Kidney (tissue), 14 donors: Measurements from ENCODE around the gene TTYH1. TPM values are rescaled to one million over a fixed set of nuclear protein-coding genes. Genes with fewer than 3 reads are reported as not detected.
"Not testable (repeated sequence)": the region's sequence is repeated elsewhere in the genome, so short reads cannot be mapped to it uniquely, and the experiment has no call there.

Experiments
- DNase-seq, 5 donors: peaks; one replicate each; pipeline ENCODE4 v3.0.0-alpha.2; 2013 to 2020
- FAIRE-seq: peaks from 2 replicates; lab custom pipeline; 2012; peaks lifted over from hg19 to GRCh38; lab: Jason Lieb, UNC
- H3K27ac ChIP-seq, 2 donors: one replicate each; pipeline ENCODE4 v1.7.0; 2013; ENCODE audit warnings: low read depth in 2 of 2, low read length in 2 of 2, inconsistent platforms in 1 of 2
- H3K27me3 ChIP-seq: one replicate; pipeline ENCODE4 v1.7.1; 2013; ENCODE audit warnings: low read length, inconsistent platforms; ENCODE audit not compliant: control insufficient read depth, insufficient read depth
- H3K36me3 ChIP-seq, 3 donors: one replicate each; pipeline versions ENCODE4 v1.7.0 to v1.7.1; 2013; ENCODE audit warnings: low read length in 3 of 3, control low read depth in 1 of 3, inconsistent platforms in 1 of 3; ENCODE audit not compliant: insufficient read depth in 3 of 3, control insufficient read depth in 2 of 3
- H3K4me1 ChIP-seq, 3 donors: one replicate each; pipeline versions ENCODE4 v1.7.0 to v1.7.1; 2013; ENCODE audit warnings: low read length in 3 of 3, inconsistent platforms in 1 of 3, low read depth in 1 of 3; ENCODE audit not compliant: control insufficient read depth in 2 of 3, insufficient read depth in 2 of 3
- H3K4me3 ChIP-seq, 3 donors: one replicate each; pipeline versions ENCODE4 v1.7.0 to v1.8.1; 2013; ENCODE audit warnings: low read length in 3 of 3, control low read depth in 1 of 3, inconsistent platforms in 1 of 3
- H3K9ac ChIP-seq, 3 donors: one replicate each; pipeline versions ENCODE4 v1.7.0 to v1.7.1; 2013; ENCODE audit warnings: low read length in 3 of 3, control low read depth in 1 of 3, inconsistent platforms in 1 of 3
- H3K9me3 ChIP-seq, 3 donors: one replicate each; pipeline versions ENCODE4 v1.7.0 to v1.7.1; 2013; ENCODE audit warnings: low read length in 3 of 3, control low read depth in 1 of 3, inconsistent platforms in 1 of 3; ENCODE audit not compliant: control insufficient read depth in 2 of 3, insufficient read depth in 1 of 3
- intact Hi-C: fragments of 100-400 bp; cut with DNase I; formaldehyde crosslinking; loops from one replicate; pipeline ENCODE4 v1.11.1; 2022
- polyA plus RNA-seq: library from polyadenylated mRNA; stranded (reverse); fragments of 350-450 nt; fragmentation: Illumina TruSeq; extraction: RNeasy Lipid Tissue Mini Kit (QIAGEN cat#74804); gene quantifications from one replicate; pipeline ENCODE4 v1.2.3, GENCODE V29; 2014; ENCODE audit warnings: low read depth, low replicate concordance; ENCODE audit not compliant: insufficient read depth
- total RNA-seq: library from RNA; stranded (reverse); fragmentation: NEBNext Ultra II Directional; extraction: Animal tissue kit (Norgen Biotek cat#: 25700); gene quantifications from one replicate; pipeline ENCODE4 v1.2.1, GENCODE V29; 2021
- TF ChIP-seq, protein P1 (sequence below): IDR thresholded peaks from 3 replicates; pipeline ENCODE4 v1.5.1; 2012; ENCODE audit warnings: mild to moderate bottlenecking, moderate library complexity, borderline replicate concordance; ENCODE audit not compliant: insufficient read depth; ENCODE audit errors: extremely low read depth
- donor health status: control.
- donor health status: control.
- donor health status: control.
- donor health status: control.
- donor health status: control.
- donor health status: DM: yes; HTN: yes; CAD: no.
- donor health status: Normal renal cell carcinoma (clear cell type).

Gene TTYH1
- total and polyA plus RNA-seq, 2 donors from 2014 or later = 1.5 to 1.9 TPM

DNA sequence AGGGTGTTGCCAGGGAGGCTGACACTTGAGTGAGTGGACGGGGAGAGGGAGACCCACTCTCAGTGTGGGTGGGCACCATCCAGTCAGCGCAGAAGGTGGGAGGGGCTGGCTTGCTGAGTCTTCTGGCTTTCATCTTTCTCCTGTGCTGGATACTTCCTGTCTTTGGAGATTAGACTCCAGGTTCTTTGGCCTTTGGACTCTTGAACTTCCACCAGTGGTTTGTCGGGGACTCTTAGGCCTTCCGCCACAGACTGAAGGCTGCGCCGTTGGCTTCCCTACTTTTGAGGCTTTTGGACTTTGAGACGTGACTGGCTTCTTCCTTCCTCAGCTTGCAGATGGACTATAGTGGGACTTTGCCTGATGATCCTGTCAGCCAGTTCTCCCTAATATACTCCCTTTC, 29.5 kb downstream of the TTYH1 start:
- no peak overlapping the region for H3K4me3 ChIP-seq
- intact Hi-C loops = no loop called here
- DNase-seq (peak in 1 of 5 donors; percentile 48), FAIRE-seq (no peak)
- no peaks in the 10 kb centered on the region for H3K27me3 ChIP-seq
- TF ChIP-seq, protein P1, sequence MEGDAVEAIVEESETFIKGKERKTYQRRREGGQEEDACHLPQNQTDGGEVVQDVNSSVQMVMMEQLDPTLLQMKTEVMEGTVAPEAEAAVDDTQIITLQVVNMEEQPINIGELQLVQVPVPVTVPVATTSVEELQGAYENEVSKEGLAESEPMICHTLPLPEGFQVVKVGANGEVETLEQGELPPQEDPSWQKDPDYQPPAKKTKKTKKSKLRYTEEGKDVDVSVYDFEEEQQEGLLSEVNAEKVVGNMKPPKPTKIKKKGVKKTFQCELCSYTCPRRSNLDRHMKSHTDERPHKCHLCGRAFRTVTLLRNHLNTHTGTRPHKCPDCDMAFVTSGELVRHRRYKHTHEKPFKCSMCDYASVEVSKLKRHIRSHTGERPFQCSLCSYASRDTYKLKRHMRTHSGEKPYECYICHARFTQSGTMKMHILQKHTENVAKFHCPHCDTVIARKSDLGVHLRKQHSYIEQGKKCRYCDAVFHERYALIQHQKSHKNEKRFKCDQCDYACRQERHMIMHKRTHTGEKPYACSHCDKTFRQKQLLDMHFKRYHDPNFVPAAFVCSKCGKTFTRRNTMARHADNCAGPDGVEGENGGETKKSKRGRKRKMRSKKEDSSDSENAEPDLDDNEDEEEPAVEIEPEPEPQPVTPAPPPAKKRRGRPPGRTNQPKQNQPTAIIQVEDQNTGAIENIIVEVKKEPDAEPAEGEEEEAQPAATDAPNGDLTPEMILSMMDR = no peak
- no peaks in the 10 kb centered on the region for H3K9me3 ChIP-seq
- H3K36me3 ChIP-seq = no peaks in the 10 kb centered on the region
- H3K27ac ChIP-seq = no peak overlapping the region
- H3K4me1 ChIP-seq = peaks cover 0 to 8% (median 8%) of the 10 kb centered on the region in 3 donors
- no peak overlapping the region for H3K9ac ChIP-seq

DNA sequence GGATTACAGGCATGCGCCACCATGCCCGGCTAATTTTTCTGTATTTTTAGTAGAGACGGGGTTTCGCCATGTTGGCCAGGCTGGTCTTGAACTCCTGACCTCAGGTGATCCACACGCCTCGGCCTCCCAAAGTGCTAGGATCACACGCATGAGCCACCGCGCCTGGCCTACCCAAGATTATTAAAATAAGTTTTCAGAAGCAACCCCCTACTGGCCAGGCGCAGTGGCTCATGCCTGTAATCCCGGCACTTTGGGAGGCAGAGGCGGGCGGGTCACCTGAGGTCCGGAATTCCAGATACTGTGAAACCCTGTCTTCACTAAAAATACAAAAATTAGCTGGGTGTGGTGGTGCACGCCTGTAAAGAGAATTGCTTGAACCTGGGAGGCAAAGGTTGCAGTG, 31.1 kb downstream of the TTYH1 start:
- H3K36me3 ChIP-seq, H3K27ac ChIP-seq, H3K9me3 ChIP-seq, H3K9ac ChIP-seq, H3K4me3 ChIP-seq, intact Hi-C loops, FAIRE-seq, H3K27me3 ChIP-seq: not testable (repeated sequence)
- H3K4me1 ChIP-seq = peaks cover 0 to 22% (median 17%) of the 10 kb centered on the region in 3 donors
- peak in 1 of 5 donors; percentile 61 for DNase-seq

DNA sequence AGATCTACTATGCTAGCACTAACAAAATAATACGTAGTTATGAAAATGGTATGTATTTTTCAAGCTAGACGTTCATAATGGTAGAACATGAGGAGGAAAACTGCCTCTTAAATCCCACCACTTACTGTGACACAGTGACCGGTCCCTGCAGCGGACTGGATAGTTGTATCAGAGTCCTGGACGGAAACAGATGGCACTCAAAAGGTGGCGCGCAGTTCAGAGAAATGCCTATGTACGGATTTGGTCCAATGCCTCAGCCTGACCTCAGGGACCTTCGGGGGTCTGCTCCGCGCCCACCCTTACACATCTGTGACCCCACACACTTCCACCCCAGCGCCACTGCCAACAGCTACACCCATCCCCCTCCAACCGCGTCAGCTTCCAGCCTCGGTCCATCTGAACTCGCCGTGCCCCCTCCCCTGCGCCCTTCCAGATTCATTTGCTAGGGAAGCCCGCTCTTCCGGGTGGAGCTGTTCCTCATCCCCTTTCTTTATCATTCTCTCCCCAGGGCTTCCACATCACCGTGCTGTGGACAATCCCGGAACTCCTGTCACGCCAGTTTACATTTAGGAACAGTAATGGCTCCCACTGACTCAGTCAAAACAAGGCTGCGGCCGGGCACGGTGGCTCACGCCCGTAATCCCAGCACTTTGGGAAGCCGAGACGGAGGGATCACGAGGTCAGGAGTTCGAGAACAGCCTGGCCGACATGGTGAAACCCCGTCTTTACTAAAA, 32.9 kb downstream of the TTYH1 start:
- peaks cover 0 to 22% (median 20%) of the 10 kb centered on the region in 3 donors for H3K4me1 ChIP-seq
- intact Hi-C loops = no loop called here

More for the DNA sequence above, 32.9 kb downstream of the TTYH1 start:
- peak overlapping the region; percentile 95 to 97 (median 96) for H3K4me3 ChIP-seq
- no peaks in the 10 kb centered on the region for H3K9me3 ChIP-seq
- TF ChIP-seq, protein P1 = no peak
- peak overlapping the region; percentile 99 for H3K27ac ChIP-seq
- H3K27me3 ChIP-seq = no peaks in the 10 kb centered on the region
- FAIRE-seq = no peak
- peaks cover 0 to 21% (median 16%) of the 10 kb centered on the region in 3 donors for H3K36me3 ChIP-seq
- peak overlapping the region; percentile 94 to 97 (median 94) for H3K9ac ChIP-seq
- DNase-seq = peak; percentile 71 to 89 (median 82)
